A673 (cell line): ENCODE measurements around the gene ZMYND11. TPM values are rescaled to one million over a fixed set of nuclear protein-coding genes. Genes with fewer than 3 reads are reported as not detected.
A peak's percentile ranks its signal among the peaks of the same experiment; 100 is the strongest.

Experiments used
- BruUV-seq: library from RNA; stranded (reverse); fragments of 400-500 nt; replicated peaks from 2 replicates; lab custom pipeline; 2021; lab: Mats Ljungman, UMichigan
- CTCF ChIA-PET: fragments of 300-600 bp; sonication (Branson Sonifier 250); formaldehyde crosslinking; loops from one replicate; lab custom pipeline; 2022; ENCODE audit warnings: antibody characterized with exemption; lab: Charles Lee
- POLR2A ChIA-PET: fragments of 300-600 bp; sonication (Branson Sonifier 250); formaldehyde crosslinking; loops from one replicate; lab custom pipeline; 2022; ENCODE audit warnings: antibody characterized with exemption; ENCODE audit not compliant: low non-redundant PET; lab: Charles Lee
- DNase-seq: peaks from one replicate; pipeline ENCODE4 v3.0.0-alpha.2; 2015; ENCODE audit warnings: low spot score
- H3K27ac ChIP-seq: fragments of 200-600 bp; sonication (generic); 2 replicates; pipeline ENCODE4 v1.5.1; 2016; ENCODE audit warnings: mixed run types, low read depth, mild to moderate bottlenecking, mixed read lengths, antibody characterized with exemption, low read length; ENCODE audit not compliant: poor library complexity, severe bottlenecking
- H3K27me3 ChIP-seq: fragments of 200-600 bp; sonication (generic); replicated peaks from 2 replicates; pipeline ENCODE4 v1.6.1; 2017; ENCODE audit warnings: mixed run types, low read depth, mild to moderate bottlenecking, mixed read lengths, antibody characterized with exemption, low read length; ENCODE audit not compliant: insufficient read depth, poor library complexity
- H3K36me3 ChIP-seq: fragments of 200-600 bp; sonication (generic); 2 replicates; pipeline ENCODE4 v1.6.1; 2016; ENCODE audit warnings: mixed run types, mild to moderate bottlenecking, mixed read lengths, antibody characterized with exemption, low read length; ENCODE audit not compliant: insufficient read depth, poor library complexity, severe bottlenecking
- H3K4me1 ChIP-seq: fragments of 200-600 bp; sonication (generic); 2 replicates; pipeline ENCODE4 v1.6.1; 2017; ENCODE audit warnings: mixed run types, mild to moderate bottlenecking, mixed read lengths, antibody characterized with exemption, low read length; ENCODE audit not compliant: insufficient read depth, poor library complexity, severe bottlenecking
- H3K4me3 ChIP-seq: fragments of 200-600 bp; sonication (generic); 2 replicates; pipeline ENCODE4 v1.5.1; 2016; ENCODE audit warnings: low read depth, mixed run types, mild to moderate bottlenecking, mixed read lengths, low read length; ENCODE audit not compliant: poor library complexity, severe bottlenecking
- H3K9me3 ChIP-seq: fragments of 200-600 bp; sonication (generic); 2 replicates; pipeline ENCODE4 v1.6.1; 2016; ENCODE audit warnings: mixed run types, low read depth, mild to moderate bottlenecking, mixed read lengths, antibody characterized with exemption, low read length; ENCODE audit not compliant: poor library complexity, severe bottlenecking
- EZH2 ChIP-seq: fragments of 200-600 bp; sonication (generic); IDR thresholded peaks from 2 replicates; pipeline ENCODE4 v1.6.1; 2017; ENCODE audit warnings: borderline replicate concordance, low read depth, mild to moderate bottlenecking, mixed read lengths, antibody characterized with exemption, low read length; ENCODE audit not compliant: poor library complexity, severe bottlenecking
- intact Hi-C: fragments of 100-400 bp; cut with micrococcal nuclease; formaldehyde crosslinking; loops from one replicate; pipeline ENCODE4 v1.10.0; 2022; ENCODE audit not compliant: unreplicated experiment
- total RNA-seq: library from RNA; stranded (reverse); gene quantifications from 2 replicates; pipeline ENCODE4 v1.2.3, GENCODE V29; 2021
- TF ChIP-seq, protein P1 (sequence below): fragments of 300-800, 200-600 bp; sonication (generic); conservative IDR thresholded peaks from 2 replicates; pipeline ENCODE4 v1.5.1; 2017; ENCODE audit warnings: low read depth, mild to moderate bottlenecking, antibody characterized with exemption, low read length, moderate library complexity, mixed read lengths

Gene ZMYND11
- total RNA-seq, 1 experiment from 2014 or later = 82.8 TPM

DNA sequence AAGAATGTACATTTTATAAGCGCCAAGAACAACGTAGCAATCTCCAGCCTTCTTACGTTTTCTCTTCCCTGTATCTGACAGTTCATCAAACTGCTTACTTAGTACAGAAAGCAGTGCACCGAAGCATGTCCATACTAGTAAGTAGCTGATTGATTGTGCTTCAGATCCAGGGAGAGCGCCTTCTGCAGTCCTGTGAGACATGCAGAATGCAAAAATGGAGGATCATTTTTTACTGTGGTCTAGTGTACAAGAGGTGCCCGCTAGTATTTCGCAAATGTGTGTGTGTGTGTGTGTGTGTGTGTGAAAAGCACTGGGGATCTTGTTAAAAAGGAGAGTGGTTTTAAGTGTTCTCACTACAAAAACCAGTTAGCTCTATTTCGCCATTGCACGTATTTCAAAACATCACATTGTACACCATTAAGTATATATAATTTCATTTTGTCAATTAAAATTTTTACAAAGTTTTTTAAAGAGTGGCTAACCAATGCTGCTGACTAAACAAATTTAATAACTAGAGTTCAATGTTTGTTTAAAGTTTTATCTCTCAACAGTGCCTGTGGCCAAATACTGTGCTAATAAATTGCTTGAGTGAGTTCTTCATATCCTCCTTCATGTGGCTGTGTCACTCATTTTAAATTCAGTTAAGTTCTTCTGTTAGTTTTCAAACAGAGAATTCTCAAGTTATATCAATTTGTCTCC is 99.6 kb downstream of the ZMYND11 start:
- no peak for TF ChIP-seq EZH2
- TF ChIP-seq, protein P1, sequence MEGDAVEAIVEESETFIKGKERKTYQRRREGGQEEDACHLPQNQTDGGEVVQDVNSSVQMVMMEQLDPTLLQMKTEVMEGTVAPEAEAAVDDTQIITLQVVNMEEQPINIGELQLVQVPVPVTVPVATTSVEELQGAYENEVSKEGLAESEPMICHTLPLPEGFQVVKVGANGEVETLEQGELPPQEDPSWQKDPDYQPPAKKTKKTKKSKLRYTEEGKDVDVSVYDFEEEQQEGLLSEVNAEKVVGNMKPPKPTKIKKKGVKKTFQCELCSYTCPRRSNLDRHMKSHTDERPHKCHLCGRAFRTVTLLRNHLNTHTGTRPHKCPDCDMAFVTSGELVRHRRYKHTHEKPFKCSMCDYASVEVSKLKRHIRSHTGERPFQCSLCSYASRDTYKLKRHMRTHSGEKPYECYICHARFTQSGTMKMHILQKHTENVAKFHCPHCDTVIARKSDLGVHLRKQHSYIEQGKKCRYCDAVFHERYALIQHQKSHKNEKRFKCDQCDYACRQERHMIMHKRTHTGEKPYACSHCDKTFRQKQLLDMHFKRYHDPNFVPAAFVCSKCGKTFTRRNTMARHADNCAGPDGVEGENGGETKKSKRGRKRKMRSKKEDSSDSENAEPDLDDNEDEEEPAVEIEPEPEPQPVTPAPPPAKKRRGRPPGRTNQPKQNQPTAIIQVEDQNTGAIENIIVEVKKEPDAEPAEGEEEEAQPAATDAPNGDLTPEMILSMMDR = no peak
- Histone ChIP-seq H3K9me3 (no peaks in the 10 kb centered on the region), H3K27ac (no peak overlapping the region), H3K27me3 (no peaks in the 10 kb centered on the region), H3K4me3 (no peak overlapping the region), H3K4me1 (peaks cover 15% of the 10 kb centered on the region), H3K36me3 (peaks cover 4% of the 10 kb centered on the region)
- intact Hi-C loops = no loop called here
- ChIA-PET POLR2A (no interaction called here), CTCF (no interaction called here)
- no peak for DNase-seq
- BruUV-seq = no TSS peak

DNA sequence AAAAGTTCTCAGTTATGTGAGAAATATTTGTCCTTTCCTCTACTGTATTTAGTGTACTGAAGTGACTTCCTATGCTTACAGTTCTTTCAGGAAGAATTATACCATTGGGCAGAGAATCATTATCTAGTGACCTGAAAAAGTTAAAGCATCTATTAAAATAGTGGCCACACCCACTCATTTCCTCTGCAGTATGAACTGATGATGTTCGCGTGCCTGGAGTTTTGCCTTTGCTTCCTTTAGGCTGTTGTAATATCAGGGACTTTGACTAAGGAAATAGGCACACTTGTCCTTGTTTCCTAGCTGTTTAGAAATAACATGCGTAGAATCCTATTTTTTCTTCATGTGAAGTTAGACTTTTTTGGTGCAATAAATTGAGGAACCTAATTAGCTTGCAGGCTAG is 100.7 kb downstream of the ZMYND11 start:
- POLR2A ChIA-PET = no interaction called here
- DNase-seq = peak; percentile 43

DNA sequence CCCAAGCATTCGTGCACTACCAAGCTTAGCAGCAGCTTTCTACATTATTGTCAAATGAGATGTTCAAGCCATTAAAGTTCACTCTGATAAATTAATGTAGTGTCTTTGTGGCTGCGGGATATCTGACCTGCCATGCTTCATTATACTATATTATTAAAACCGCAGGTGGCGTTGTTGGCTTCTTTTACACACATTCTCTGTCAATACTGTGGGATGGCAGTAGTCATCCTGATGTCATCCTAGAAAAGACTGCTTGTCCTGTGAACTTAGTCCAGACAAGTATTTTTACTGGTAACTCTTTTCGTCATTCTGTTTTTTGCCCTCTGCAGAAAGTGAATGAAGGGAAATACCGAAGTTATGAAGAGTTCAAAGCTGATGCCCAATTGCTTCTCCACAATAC is 103.9 kb downstream of the ZMYND11 start:
- CTCF ChIA-PET = no interaction called here
- POLR2A ChIA-PET = no interaction called here
- intact Hi-C loops = no loop called here
- Histone ChIP-seq H3K27me3 (no peaks in the 10 kb centered on the region), H3K36me3 (peaks cover 17% of the 10 kb centered on the region), H3K4me1 (peaks cover 15% of the 10 kb centered on the region), H3K4me3 (no peak overlapping the region), H3K27ac (no peak overlapping the region), H3K9me3 (no peaks in the 10 kb centered on the region)
- DNase-seq = peak; percentile 45
- TF ChIP-seq EZH2 = no peak
- TF ChIP-seq, protein P1 = peak; percentile 26; the same call in 1 of the 2 replicates
- no TSS peak for BruUV-seq

More for the DNA sequence above, 100.7 kb downstream of the ZMYND11 start:
- Histone ChIP-seq H3K4me1 (peaks cover 15% of the 10 kb centered on the region), H3K36me3 (peaks cover 9% of the 10 kb centered on the region), H3K4me3 (no peak overlapping the region), H3K27me3 (no peaks in the 10 kb centered on the region), H3K9me3 (no peaks in the 10 kb centered on the region), H3K27ac (no peak overlapping the region)
- CTCF ChIA-PET = no interaction called here
- TF ChIP-seq EZH2 = no peak
- TF ChIP-seq, protein P1 = no peak
- intact Hi-C loops = no loop called here
- BruUV-seq = no TSS peak
